ENCODE measurements around the gene ADAMTS5.

The ADAMTS5 gene

GRCh38 chr21:26923986-26924385 lies 42.9 kb downstream of the ADAMTS5 start:
- H3K27me3 ChIP-seq (ENCODE audit: insufficient read depth, poor library complexity, severe bottlenecking) = no peaks in the 10 kb centered on the region
- no peak overlapping the region for H3K4me3 ChIP-seq (replicated peaks; ENCODE audit: insufficient read depth, low read length)
- TF ChIP-seq SPI1 (IDR thresholded peaks at IDR 0.05; ENCODE audit: borderline replicate concordance, low read depth) (no peak), CTCF (IDR thresholded peaks at IDR 0.05; ENCODE audit: insufficient read depth, low read length) (no peak), POLR2AphosphoS5 (IDR thresholded peaks at IDR 0.05; ENCODE audit: low read depth) (no peak), GABPA (IDR thresholded peaks at IDR 0.05; ENCODE audit: low read depth) (no peak), REST (IDR thresholded peaks at IDR 0.05; ENCODE audit: insufficient replicate concordance, low read depth) (no peak)
- no peak overlapping the region for H3K27ac ChIP-seq (replicated peaks)
- DNase-seq (ENCODE audit: low read depth in 1 of 2, low spot score in 1 of 2) = no peak

- Histone ChIP-seq H3K4me3 (replicated peaks; ENCODE audit: insufficient read depth, low read length) (no peak overlapping the region), H3K27ac (replicated peaks) (no peak overlapping the region), H3K27me3 (ENCODE audit: insufficient read depth, poor library complexity, severe bottlenecking) (no peaks in the 10 kb centered on the region)
- TF ChIP-seq POLR2AphosphoS5 (IDR thresholded peaks at IDR 0.05; ENCODE audit: low read depth) (no peak), GABPA (IDR thresholded peaks at IDR 0.05; ENCODE audit: low read depth) (no peak), REST (IDR thresholded peaks at IDR 0.05; ENCODE audit: insufficient replicate concordance, low read depth) (no peak), SPI1 (IDR thresholded peaks at IDR 0.05; ENCODE audit: borderline replicate concordance, low read depth) (no peak), CTCF (IDR thresholded peaks at IDR 0.05; ENCODE audit: insufficient read depth, low read length) (no peak)
- DNase-seq (ENCODE audit: low read depth in 1 of 2, low spot score in 1 of 2) = no peak
These were observed 46.8 kb downstream of the ADAMTS5 start for GRCh38 chr21:26920055-26920454.

GRCh38 chr21:26918323-26919079 lies 48.4 kb downstream of the ADAMTS5 start:
- H3K4me3 ChIP-seq (replicated peaks; ENCODE audit: insufficient read depth, low read length) = no peak overlapping the region
- DNase-seq (ENCODE audit: low read depth in 1 of 2, low spot score in 1 of 2) = no peak
- H3K27me3 ChIP-seq (ENCODE audit: insufficient read depth, poor library complexity, severe bottlenecking) = no peaks in the 10 kb centered on the region
- TF ChIP-seq POLR2AphosphoS5 (IDR thresholded peaks at IDR 0.05; ENCODE audit: low read depth) (no peak), GABPA (IDR thresholded peaks at IDR 0.05; ENCODE audit: low read depth) (no peak), CTCF (IDR thresholded peaks at IDR 0.05; ENCODE audit: insufficient read depth, low read length) (no peak), SPI1 (IDR thresholded peaks at IDR 0.05; ENCODE audit: borderline replicate concordance, low read depth) (no peak), REST (IDR thresholded peaks at IDR 0.05; ENCODE audit: insufficient replicate concordance, low read depth) (no peak)
- H3K27ac ChIP-seq (replicated peaks) = no peak overlapping the region

Measured in HL-60 (cell line).